Activated CD4-positive, alpha-beta T cell treated with anti-CD3 and anti-CD28 coated beads, Interleukin-2, amount 50 U/mL, for 24 hours (primary cell): Measurements from ENCODE around the gene RNF114.
"Not testable (repeated sequence)": the region's sequence is repeated elsewhere in the genome, so short reads cannot be mapped to it uniquely, and the experiment has no call there.

Experiments
- DNase-seq, 2 donors: peaks; one replicate each; pipeline ENCODE4 v3.0.0-alpha.2; 2020; ENCODE audit warnings: low read depth in 1 of 2, low spot score in 1 of 2

RNF114 gene

DNA sequence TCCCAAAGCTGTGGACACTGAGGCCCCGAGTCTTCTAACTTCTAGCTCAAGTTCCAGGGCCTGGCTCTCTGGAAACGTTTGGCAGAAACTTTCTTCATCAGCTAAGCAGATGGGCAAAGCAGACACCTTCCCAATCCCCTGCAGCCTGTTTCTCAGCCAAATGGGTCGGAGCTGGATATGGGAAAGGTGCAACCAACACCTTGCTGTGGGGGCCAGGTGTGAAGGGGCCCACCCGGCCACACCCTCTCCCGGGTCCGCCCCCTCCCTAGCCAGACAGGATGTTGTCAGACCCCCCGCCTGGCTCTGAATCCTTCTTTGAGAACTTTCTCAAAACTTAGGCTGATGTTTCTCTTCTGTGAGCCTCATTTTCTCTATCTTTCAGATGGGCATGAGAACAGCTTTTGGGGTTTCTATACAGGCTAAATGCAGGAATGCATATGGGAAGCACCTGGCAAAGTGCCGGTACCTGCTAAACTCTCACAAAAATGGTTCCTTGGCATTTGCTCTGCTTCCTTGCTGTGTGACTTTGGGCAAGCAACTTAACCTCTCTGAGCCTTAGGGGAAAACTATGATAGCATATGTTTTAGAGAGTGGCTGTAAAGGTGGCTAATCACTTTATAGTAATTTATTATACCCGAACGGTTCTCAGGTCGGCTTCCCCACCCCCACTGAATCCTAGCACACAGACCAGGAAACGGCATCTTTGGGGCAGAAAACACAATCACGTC lies 48.4 kb downstream of the RNF114 start:
- no peak for DNase-seq

DNA sequence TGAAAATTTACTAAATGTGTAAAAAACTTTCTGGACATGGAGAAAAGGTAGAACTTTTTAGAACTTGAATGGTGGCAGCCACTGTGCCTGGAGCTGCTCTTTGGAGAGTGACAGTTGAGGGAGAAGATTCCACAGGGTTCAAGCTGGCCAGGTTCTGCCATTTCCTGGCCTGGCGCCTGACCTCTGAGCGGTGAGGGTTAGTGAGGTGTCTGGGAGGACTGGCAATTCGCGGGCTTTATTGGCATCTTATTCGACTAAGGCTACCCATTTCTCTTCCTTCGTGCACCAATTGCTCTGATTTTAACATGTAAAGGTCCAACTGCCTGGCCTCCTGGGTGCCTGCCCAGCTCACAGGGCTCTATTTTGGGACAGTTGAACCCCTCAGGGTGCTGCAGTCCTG lies 49.0 kb downstream of the RNF114 start:
- no peak for DNase-seq

DNA sequence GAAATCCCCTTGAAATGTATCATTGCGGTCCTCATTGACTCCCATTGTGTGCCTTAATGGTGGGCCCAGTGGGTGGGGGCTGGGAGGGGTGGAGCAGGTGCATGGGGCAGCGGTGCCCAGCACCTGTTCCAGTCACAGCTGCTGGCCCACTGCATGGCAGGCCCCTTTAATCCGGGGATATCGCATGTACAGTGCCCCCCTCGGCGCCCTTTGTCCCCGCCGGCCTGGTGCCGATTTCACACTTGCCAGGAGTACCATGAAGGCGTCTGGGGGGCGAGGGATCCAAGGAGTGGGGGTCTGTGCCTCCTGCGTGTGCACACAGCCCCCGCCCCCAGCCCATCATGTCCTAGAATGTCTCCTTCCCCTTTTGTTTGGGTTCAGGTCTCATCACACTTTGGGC lies 49.4 kb downstream of the RNF114 start:
- no peak for DNase-seq

DNA sequence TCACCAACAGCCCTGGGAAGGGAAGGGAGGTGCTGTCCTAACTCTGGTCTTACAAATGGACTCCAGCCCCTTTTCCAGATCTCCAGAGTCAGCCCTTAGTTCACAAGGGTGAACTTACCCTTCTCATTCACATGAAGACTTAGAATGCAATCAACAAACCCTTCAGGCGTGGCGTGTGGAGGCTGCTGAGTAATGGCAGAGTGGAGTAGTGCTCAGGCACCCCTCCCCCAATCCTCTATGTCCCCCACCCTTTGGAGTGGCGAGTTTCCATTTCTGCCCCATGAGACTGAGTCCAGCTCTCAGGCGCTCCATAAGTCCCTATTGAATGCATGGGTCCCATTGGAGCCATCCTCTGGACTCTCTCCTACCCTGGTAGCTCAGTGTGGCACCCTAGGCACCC lies 49.9 kb downstream of the RNF114 start:
- DNase-seq: no peak

DNA sequence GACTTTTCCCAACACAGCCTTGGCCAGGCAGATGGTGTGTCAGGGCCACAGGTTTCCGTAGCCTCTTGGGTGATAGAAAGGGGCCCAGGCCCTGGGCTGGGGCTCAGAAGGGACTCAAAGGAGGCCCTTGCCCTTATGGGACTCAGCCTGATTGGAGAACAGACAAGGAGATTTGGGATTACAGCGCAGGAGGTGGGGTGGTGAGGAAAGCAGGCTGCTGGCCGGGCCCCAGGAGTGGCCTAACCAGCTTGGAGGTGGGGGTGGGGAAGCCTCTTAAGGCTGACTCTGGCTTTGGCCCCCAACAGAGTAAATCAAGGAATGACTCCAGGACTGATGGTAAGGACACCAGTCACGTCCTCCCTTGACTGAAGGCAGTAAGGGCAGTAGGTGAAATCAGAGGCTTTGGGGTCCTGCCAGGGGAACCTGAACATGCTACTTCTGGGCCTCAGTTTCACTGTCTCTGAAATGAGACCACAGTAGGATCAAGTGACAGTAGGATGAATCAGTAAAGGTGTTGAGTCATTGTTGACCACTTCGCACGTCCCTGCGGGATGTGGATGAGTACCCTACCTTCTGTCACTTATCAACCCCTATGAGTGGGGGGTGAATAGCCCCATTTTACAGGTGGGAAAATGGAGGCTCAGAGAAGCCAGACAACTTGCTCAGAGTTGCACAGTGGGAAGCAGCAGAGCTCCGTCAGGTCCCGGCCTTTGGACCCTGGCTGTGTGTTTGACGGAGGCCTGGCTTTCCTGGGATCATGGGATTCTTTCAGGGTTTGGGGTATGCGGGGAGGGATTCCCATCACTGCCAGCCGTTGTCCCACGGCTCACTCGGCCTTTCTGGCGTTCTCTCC lies 51.0 kb downstream of the RNF114 start:
- no peak for DNase-seq

DNA sequence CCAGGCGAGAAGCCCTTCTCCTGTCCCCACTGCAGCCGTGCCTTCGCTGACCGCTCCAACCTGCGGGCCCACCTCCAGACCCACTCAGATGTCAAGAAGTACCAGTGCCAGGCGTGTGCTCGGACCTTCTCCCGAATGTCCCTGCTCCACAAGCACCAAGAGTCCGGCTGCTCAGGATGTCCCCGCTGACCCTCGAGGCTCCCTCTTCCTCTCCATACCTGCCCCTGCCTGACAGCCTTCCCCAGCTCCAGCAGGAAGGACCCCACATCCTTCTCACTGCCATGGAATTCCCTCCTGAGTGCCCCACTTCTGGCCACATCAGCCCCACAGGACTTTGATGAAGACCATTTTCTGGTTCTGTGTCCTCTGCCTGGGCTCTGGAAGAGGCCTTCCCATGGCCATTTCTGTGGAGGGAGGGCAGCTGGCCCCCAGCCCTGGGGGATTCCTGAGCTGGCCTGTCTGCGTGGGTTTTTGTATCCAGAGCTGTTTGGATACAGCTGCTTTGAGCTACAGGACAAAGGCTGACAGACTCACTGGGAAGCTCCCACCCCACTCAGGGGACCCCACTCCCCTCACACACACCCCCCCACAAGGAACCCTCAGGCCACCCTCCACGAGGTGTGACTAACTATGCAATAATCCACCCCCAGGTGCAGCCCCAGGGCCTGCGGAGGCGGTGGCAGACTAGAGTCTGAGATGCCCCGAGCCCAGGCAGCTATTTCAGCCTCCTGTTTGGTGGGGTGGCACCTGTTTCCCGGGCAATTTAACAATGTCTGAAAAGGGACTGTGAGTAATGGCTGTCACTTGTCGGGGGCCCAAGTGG lies 51.9 kb downstream of the RNF114 start:
- DNase-seq: no peak

DNA sequence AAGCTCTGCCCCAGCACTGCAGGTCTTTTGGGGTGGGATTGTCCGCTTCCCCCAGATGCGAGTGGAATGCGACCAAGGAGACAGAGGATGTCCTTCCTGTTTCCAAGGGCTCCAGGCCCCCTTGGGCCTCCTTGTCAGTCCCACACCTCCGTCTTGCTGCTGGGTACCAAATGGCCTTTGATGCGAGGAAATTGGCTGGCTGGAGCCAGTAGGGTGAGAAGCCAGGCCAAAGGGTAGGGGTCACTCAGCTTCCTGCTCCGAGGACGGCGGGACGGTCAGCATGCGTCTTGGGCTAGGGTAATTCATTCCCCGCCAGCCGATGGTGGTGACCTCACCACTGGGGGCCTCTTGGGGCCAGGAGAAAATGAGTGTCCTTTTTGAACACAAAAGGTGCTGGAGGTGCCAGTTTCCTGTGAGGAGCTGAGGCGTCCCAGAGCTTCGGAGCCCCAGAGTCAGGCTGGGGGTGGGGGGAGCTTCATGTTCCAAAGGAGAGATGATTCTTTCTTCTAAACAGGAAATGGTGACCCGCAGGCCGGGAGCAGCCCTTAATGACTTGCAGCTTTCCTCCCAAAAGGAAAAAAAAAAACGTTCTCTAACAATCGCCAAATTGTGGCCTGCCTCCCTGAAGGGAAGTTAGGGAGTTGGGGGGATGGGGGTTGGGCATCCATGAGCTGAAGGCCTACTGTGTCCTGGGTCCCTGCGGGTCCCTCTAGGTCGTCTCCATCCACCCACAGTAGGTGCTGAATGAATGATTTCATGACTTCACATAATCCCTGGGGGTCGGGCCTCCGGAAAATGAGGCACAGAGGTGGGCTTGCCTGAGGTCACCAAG lies 53.3 kb downstream of the RNF114 start:
- DNase-seq: no peak

DNA sequence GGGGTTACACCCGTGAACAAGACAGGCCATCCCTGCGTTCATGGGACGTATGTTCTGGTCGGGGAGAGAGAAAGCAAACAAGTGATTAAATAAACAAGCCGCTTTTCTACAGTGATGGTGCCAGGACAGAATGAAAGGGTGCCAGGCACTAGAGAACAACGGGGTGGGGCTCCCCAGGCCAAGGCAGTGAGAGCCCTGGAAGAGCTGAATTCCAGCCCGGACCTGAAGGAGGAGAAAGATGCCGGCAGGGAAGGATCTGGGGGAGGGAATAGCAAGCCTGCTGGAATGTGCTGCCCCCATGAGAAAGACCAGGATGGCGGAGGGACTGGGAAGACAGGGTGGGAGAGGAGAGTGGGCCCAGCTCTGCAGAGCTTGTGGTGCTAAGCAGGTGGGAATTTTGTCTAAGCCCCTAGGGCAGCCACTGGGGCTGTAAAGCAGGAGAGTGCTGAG lies 54.1 kb downstream of the RNF114 start:
- no peak for DNase-seq

DNA sequence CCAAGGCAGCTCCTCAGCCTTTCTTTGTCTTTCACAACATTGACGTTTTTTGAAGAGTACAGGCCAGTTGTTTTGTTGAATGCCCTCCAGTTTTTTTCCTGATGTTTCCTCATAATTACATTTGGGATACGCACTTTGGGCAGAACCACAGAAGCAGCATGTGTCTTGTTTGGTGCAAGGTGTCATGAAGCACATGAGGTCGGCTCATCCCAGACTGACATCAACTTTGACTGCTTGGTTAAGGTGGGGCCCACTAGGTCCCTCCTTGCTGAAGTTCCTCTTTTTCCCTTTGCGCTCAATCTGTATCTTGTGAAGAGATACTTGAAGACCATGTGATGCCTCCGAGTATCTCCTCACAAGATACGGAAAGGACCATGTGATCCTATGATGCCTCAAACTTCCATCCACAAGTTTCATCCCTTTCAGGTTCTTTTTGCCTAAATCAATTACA lies 57.1 kb downstream of the RNF114 start:
- DNase-seq: no peak

DNA sequence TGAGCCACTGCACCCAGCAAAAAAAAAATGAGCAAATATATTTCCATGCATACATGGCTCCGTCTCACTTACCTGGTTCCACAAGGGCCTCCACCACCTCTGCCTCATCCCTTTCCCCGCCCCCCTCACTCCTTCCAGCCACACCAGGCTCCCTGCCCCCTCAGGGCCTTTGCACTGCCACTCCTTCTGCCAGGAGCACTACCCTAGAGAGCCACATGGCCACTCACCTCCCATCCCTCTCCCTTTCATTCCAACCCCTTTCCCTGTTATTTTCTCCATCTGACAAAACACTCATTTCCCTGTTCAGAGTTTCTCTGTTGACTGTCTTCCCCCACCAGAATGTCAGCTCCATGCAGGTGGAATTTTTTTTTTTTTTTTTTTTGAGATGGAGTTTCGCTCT lies 59.4 kb downstream of the RNF114 start:
- no peak for DNase-seq

DNA sequence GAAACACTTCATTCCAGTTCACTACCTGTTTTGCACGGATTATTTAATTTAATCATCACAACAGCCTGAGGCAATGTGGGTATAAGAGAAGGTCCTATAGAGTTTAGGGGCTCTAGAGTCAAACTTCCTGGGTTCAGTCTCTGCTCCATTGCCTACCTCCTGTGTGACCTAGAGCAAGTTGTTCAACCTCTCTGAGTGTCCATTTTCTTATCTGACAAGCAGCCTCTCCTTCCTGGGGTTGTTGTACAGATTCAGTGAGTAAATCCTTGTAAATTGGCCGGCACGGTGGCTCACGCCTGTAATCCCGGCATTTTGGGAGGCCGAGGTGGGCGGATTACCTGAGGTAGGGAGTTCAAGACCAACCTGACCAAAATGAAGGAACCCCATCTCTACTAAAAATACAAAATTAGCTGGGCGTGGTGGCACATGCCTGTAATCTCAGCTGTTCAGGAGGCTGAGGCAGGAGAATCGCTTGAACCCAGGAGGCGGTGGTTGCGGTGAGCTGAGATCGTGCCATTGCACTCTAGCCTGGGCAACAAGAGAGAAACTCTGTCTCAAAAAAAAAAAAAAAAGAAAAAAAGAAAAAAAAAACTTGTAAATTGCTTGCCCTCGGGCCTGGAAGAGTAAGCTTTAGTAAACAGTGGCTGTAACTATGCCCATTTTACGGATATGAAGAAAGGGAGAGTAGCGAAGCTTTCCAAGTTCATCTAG lies 62.4 kb downstream of the RNF114 start:
- not testable (repeated sequence) for DNase-seq

DNA sequence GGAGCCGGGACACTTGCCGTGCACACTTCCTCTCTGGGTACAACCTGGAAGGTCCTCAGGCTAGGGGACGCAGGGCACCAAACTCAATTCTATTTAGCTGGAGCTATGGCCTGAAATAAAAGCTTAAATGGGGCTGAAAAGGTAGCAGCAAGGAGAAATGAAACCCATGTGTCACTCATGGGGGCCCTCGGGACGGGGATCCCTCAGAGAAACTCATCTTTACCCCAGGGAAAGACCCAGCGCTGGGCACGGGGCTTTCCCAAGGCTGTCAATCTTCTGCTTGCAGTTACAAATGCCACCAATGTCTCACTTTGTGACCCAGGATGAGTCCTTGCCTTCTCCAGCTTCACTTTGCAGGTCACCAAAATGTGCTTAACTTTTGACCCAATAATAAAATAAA lies 63.1 kb downstream of the RNF114 start:
- DNase-seq: peak in 1 of 2 donors; percentile 11

DNA sequence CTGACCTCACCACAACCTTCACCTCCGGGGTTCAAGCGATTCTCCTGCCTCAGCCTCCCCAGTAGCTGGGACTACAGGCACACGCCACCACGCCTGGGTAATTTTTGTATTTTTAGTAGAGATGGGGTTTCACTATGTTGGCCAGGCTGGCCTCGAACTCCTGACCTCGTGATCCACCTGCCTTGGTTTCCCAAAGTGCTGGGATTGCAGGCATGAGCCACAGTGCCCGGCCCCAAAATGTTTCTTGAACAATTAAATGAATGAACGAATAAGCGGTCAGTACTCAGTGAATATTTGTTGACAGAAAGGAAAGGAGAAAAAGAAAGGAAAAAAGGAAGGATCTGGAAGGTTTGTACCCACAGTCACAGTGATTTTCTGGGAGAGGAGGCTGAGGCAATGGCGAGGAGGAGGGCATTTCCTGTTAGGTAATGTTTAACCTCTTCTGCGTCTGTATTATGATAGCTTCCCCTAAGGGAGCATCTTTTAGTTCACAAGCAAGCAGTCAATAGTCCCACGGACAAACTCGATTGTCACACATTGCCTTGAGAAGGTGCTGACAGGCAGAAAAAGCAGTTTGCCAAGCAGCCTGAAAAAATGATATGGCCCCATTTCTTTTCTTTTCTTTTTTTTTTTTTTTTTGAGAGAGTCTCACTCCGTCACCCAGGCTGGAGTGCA lies 64.5 kb downstream of the RNF114 start:
- not testable (repeated sequence) for DNase-seq

DNA sequence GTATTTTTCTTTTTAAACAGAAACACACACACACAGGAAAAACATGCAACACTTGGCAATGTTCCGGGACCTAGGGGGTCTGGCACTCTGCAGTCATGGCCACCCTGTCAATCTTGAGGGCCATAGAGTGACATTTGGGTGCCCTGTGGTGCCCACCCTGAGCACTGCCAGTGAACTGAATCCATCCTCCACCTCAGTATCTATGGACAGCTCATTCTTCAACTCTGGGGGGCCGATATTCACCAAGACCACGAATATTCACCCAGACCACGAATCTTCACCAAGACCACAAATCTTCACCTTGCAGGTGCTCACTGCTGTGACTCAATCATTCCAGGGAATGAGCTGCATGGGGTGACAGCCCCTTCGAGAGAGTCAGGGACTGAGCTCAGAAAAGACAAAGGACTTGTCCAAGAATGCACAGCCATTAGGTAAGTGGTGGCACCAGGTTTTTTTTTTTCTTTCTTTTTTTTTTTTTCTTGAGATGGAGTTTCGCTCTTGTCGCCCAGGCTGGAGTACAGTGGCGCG lies 65.7 kb downstream of the RNF114 start:
- DNase-seq: no peak

DNA sequence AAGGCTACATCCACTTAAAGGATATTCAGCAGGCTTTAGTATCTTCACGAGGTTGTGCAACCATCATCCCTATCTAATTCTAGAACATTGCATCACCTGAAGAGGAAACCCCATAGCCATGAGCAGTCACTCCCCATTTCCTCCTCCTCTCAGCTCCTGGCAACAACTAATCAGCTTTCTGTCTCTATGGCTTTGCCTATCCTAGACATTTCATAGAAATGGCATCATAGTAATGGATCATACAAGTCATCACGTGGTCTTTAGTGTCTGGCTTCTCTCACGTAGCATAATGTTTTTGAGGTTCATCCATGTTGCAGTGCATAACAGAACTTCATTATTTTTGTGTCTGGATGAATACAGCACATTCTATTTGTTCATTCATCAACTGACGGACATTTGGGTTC lies 67.1 kb downstream of the RNF114 start:
- DNase-seq: no peak
